Measurements from ENCODE around the gene EME1.

Gene EME1

DNA sequence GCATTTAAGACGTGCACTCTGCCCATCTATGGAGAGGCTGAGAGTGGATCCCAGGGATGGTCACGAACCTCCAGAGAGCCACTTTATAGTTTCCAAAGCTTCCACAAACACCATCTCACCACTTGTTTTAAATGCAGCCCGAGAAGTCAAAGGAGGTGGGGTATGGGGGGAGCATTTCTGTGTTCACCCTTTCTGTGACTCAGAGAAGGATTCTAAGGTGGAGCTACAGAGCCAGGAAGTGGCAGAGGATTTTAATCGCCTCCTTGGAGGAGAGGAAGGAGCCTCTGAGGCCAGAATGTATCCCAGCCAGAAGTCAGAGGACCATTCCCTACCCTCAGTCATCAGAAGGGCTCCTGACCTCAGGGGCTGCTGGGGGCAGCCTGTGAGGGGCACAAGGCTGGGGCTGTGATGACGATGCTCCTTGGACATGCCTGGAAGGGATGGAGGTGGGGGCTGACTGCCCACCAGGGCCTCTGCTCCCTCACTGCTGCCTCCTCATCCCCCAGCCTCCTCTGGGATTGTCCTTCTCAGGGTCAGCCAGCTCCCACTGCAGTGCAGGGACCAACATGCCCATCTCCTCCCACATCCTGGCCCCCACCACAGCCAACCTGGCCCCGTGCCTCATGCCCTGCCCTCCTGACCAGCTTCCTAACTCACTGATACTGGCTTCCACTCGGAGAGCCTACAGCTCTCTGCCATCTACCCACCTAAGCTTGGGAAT is 24.3 kb upstream of the EME1 start:
- no peak for DNase-seq

DNA sequence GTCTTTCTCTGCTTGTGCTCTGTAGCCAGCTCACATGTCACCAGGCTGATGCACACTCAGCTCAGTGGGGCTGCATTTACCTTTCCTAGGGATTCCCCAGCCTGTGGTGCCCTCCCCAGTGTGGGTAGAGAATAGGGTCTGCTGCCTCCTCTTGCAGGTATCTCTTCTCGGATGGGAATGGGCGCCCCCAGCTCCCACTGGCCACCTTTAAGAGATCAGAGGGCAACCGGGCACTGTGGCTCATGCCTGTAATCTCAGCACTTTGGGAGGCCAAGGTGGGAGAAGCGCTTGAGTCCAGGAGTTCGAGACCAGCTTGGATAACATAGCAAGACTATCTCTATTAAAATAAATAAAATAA is 23.8 kb upstream of the EME1 start:
- DNase-seq, result no peak

DNA sequence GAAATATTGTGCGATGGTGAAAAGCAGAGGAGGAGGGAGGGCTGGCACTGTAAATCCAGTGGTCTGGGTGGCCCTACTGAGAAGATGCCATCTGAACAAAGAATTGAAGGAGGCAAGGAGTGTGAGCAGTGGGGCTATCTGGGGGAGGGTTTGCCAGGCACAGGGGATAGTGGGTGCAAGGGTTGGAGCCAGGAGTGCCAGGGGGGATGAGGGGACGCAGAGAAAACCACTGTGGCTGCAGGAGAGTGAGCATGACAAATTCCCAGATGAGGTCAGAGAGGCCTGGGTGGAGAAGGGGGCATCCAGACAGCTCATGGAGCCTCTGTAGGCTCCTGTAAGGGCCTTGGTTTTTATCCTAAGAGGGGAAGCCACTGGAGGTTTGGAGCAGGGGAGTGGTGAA is 22.3 kb upstream of the EME1 start:
- no peak for DNase-seq

DNA sequence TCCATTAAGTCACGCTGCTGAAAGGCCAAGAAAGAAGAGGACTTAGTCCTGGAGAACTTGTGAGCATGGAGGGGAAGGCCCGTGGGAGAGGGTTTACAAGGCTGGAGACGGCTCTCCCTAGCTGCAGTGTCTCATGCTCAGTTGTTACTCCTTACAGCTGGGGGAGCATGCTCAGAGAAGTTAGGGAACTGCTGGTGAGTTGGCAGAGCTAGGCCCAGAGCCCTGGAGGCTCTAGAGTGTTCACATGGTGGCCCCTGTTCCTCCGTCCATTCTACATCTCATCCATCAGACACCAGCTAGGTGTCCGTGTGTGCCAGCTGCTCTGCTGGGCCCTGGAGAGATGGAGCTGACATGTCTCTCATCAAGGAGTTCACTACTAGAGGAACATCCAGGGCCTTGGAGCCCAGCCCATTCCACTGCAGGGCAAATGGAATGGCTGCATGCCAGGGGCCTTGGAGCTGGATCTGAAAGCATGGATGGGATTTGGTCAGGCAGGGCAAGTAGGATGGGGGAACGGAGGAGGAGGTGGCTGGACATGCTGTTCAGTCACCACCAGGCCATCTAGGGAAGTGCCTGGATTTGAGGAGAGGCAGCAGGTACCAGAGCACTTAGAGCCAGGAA is 20.8 kb upstream of the EME1 start:
- DNase-seq, result no peak

DNA sequence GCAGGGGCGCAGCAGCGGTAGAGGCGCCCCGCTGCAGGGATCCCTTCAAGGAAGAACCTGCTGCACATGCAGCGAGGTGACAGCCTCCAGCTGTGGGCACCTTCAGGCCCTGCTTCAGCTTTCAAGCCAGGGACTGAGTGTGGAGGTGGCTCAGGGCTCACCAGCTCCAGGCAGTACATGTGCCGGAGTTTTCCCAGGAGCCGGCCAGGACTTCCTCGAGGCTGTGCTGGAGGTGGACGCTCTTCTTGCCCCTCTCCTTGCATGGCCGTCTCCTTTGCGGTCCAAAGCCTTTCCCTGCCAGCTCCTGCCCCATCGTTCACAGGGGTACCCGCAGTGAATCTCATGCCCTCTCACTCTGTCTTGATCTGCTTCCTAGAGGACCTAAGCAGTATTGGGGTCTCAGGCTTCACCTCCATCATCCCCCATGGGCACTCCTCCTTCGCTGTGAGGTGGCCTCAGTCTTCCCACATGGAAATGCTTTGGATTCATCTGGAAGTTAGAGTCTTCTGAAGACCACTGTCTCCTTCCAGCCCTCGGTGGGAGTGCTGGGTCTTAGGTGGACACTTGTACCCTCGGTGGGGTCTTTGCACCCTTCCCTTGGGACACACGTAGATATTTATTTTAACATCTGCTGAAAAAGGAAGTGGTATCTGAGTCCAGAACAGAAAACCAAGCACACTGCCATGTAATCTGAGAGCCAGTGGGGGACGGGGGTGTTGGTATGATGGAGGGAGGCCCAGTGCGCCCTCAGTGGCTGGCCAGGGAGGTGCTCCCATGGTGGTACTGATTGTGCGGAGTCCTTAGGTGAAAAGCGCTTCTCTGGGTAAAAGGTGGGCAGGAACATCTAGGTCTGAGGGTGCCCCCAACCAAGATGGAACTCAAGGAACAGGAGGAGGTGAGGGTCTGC is 20.1 kb upstream of the EME1 start:
- no peak for DNase-seq

DNA sequence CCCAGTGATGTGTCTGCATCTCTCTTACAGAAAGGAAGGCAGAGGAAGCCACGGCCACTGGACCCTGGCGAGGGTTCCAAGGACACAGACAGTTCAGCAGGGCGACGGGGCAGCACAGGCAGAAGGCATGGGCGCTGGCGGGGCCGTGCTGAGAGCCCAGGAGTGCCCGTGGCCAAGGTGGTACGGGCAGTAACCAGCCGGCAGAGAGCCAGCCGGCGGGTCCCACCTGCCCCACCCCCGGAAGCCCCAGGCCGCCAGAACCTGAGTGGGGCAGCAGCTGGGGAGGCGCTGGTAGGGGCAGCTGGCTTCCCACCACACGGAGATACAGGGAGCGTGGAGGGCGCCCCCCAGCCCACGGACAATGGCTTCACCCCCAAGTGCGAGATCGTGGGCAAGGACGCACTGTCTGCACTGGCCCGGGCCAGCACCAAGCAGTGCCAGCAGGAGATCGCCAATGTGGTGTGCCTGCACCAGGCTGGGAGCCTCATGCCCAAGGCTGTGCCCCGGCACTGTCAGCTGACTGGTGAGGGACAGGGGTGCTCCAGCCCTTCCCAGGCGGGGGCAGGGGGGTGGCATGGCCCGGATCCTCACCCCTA is 19.3 kb upstream of the EME1 start:
- no peak for DNase-seq

DNA sequence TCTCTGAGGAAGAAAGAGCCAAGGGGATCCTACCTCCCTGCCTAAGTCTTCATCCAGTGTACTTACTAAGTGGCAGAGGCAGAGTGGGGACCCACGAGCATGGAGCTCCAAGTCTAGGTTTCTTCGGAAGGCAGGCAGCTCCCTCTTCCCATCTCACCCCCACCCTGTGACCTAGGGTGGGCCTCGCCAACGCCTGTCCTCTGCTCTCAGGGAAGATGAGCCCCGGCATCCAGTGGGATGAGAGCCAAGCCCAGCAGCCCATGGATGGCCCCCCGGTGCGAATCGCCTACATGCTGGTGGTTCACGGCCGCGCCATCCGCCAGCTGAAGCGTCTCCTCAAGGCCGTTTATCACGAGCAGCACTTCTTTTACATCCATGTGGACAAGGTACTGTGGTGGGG is 18.8 kb upstream of the EME1 start:
- no peak for DNase-seq

DNA sequence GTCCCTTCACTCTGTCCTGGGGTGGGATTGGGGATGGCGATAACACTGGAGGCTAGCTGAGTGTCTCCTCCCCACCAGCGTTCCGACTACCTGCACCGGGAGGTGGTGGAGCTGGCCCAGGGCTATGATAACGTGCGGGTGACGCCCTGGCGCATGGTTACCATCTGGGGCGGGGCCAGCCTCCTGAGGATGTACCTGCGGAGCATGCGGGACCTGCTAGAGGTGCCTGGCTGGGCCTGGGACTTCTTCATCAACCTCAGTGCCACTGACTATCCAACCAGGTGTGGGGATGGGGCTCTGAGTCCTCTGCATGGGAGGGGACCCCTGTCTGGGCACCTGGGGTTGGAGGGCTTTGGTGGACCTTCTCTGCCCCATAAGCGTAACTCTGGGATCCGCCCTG is 18.3 kb upstream of the EME1 start:
- DNase-seq, result no peak

DNA sequence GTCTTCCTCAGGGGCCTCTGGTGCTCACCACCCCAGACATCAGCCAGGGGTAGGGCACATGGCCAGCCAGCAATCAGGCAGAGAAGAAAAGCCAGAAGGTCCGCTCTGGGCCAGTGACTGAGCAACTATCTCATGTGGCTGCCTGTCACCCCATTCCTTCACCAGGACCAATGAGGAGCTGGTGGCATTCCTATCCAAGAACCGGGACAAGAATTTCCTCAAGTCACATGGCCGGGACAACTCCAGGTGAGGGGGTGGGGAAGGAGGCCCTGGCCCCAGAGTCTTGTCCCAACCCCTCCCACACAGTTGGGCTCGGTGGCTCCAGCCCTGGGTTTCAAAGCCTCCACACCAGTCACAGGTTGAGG is 17.7 kb upstream of the EME1 start:
- no peak for DNase-seq

DNA sequence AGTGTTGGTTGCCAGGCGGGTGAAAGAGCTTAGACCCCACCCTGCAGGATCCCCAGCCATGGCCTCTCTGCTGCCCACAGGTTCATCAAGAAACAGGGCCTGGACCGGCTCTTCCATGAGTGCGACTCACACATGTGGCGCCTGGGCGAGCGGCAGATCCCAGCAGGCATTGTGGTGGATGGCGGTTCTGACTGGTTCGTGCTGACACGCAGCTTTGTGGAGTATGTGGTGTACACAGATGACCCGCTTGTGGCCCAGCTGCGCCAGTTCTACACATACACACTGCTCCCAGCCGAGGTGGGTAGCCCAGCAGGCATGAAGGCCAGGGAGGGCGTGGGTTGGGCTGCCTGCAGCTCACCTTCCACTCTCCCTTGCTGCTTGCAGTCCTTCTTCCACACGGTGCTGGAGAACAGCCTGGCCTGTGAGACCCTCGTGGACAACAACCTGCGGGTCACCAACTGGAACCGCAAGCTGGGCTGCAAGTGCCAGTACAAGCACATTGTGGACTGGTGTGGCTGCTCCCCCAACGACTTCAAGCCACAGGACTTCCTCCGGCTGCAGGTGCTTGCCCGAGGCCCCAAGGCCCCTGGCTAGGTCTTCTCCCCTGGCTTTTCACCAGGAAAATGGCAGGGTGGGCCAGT is 17.2 kb upstream of the EME1 start:
- peak; percentile 31 for DNase-seq

DNA sequence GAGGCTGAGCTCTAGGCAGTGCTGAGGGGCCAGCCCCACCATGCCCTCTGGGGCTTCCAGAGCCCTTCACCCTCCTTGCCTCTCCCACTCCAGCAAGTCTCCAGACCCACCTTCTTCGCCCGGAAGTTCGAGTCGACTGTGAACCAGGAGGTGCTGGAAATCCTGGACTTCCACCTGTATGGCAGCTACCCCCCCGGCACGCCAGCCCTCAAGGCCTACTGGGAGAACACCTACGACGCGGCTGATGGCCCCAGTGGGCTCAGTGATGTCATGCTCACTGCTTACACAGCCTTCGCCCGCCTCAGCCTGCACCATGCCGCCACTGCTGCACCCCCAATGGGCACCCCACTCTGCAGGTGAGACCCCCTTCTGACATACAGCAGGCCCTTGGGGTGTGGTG is 16.6 kb upstream of the EME1 start:
- no peak for DNase-seq

DNA sequence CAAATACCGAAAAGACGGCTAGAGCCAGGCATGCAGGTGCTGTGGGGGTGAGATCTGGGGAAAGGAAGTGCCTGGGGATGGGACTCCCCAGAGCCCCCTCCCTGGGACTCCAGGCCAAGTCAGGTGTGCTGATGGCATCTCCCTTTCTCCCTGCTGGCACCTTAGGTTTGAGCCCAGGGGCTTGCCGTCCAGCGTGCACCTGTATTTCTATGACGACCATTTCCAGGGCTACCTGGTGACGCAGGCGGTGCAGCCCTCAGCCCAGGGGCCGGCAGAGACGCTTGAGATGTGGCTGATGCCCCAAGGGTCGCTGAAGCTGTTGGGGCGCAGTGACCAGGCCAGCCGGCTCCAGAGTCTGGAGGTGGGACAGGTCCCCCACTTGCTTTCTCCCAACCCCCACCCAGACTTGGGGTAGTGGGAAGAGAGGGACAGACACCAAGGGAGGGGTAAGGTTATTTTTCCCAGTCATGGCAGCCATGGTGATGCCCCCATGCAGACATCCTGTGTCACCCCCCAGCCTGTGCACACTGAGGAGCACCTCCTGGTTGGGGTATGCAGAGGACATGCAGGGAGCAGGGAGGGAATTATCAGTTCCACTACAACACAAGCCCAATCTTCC is 16.0 kb upstream of the EME1 start:
- no peak for DNase-seq

DNA sequence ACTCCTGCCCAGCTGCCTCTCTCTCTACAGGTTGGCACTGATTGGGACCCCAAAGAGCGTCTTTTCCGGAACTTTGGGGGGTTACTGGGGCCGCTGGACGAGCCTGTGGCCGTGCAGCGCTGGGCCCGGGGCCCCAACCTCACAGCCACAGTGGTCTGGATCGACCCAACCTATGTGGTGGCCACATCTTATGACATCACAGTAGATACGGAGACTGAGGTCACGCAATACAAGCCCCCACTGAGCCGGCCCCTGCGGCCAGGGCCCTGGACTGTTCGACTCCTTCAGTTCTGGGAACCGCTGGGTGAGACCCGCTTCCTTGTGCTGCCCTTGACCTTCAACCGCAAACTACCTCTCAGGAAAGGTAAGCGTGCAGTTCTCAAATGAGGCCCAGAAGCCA is 14.9 kb upstream of the EME1 start:
- DNase-seq, result no peak

DNA sequence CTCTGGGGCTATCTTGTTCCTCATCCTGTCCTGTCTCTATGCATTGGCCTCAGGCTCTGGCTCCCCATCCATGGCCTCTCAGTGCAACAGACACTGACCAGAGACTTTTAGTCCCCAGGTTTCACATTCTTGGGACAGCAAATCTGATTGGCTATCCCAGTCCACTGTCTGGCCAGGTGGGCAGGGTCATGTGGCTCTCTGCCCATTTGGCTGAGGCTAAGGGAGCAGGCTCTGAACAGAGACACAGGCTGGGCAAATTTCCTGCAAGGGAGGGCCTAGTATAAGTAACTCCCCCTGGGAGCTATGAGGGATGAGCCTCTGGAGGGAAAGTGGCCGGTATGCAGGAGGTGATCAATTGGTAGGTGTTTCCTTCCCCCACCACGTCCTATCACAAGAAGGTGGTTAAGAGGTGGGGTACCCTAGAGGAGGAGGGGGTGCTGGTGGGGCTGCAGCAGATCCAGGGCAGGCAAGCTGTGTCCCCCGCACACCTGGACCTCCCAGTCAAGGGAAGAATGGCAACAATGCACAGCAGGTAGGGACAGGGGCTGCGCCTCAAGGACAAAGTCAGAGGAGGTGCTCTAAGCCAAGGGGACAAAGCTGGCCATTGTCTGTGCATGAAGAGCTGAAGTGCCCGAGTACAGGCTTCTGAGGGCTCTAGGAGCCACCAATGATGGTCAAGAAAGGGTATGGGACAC is 13.9 kb upstream of the EME1 start:
- no peak for DNase-seq

DNA sequence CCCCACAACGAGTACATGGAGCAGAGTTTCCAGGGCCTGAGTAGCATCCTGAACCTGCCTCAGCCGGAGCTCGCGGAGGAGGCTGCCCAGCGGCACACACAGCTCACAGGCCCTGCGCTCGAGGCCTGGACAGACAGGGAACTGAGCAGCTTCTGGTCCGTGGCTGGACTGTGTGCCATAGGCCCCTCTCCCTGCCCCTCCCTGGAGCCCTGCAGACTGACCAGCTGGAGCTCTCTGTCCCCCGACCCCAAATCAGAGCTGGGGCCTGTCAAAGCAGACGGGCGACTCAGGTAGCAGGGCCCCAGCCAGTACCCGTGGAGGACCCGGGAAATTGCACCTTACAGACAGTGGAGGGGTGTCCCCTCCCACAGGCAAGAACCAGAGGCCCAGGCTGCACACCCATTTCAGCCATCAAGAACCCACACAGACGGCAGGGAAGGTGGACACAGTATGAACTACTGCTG is 13.0 kb upstream of the EME1 start:
- DNase-seq, result no peak

DNA sequence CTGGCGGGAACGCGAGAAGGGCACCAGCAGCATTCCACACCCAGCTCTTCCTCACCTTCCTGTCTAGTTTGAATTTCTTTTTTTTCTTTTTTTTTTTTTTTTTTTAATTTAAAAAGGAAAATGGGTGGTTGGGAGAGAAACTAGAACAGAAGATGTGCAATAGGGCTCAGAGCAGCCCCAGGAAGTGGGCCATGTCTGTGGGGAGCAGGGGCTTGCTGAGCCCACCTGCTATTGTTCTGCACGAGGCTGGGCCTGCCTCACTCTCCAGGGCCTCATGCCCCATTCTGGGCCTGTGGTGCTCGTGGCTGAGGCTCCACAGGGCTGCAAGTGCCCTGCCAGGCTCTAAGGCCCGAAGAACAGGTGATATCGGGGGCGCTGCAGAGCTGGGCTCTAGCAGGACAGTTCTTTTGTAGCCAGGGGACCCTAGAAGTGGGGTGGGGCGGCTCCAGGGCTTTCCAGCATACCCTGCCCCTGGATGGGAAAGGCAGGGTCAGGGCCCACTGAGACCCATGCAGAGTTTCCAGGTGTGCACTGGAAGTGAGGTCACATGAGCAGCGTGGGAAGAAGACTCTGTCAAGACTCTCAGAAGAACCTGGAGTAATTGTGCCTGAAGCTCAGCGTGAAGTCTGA is 12.4 kb upstream of the EME1 start:
- DNase-seq, result no peak

DNA sequence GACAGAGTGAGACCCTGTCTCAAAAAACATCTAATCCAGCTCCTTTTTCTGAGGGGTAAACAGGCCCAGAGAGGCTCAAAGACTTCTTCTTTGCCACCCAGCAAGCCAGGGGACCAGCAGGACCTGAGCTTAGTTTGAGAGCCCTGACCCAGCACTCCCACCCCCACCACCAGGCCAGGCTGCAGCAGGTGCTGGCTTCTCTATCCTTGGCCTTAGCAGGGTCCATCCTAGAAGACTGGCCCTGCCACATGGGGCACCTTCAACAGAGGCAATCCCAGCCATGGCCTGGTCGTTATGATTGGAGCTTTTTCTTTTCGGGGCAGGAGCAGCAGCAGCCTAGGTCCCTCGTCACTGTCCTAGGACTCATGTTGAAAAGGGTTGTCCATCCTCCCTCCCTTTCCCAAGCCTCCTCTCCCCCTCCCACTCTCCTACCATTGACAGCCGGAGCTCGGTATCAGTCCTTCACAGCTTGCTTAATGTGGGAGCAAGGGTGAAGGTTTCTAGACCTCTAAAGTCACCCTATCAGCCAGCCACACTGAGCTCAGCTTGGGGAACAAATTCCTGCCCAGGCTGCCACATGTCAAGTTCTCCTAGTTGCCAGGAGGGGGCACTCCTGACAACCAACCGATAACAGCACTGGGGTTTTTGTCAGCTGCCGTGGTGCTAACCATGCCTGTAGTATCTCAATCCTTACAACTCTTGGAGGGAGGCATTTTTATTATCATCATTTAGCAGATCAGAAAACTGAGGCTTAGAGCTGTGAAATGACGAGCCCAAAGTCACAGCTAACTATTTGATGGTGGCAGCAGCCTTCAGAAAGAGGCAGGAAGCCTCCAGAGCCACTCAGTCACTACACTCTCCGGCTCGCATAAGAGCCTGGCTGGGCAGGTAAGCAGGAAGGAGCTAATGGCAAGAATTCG is 11.2 kb upstream of the EME1 start:
- peak; percentile 86 for DNase-seq

DNA sequence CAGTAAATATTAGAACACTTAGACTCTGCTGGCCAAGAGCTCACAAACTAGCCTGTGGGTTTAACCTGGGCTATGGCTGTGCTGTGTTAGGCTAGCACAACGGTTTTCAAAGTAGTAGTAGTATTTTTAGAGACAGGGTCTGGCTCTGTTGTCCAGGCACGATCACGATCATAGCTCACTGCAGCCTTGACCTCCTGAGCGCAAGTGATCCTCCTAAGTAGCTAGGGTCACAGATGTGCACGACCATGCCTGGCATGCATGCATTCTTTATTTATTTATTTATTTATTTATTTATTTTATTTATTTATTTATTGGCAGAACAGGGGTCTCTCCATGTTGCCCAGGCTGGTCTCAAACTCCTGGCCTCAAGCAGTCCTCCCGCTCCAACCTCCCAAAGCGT is 10.4 kb upstream of the EME1 start:
- DNase-seq, result peak; percentile 49

DNA sequence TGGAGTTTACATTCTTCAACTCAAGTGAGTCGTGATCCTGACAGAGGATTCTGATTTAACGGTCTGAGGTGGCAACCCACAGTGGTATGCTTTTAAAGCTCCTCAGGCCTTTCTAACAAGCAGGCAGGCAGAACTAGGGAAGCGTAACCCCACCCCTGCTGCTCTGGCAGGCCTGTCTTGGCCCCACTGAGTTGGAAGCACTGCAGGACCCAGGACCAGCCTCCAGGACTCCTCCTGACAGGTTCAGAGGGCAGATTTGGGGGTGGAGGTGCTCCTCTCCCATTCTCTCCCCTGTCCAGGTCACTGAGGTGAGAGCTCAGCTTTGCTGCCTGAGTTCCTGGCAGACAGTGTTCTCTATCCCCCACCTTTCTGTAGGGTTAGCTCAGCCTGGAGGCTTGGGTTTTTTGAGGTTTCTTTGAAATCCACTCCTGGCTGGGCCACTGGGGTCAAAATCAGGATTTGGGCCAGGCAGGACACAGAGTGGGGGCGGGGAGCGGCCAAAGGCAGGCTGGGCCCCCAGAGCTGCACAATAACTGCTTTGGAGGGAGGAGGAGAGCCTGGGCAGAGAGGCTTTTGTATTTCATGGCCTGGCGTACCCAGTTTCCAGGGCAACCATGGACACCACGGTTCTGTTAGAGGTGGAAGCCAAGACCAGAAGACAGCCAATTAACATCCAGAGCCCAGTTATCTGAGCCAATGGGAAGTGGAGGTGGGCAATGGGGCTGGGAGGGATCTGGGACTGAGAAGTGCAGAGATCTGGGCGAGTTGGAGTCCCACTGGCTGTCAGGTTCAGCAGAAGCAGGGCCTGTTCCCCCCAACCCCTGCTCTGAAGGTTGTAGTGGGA is 9.6 kb upstream of the EME1 start:
- DNase-seq, result peak; percentile 51
